RPMI7951 (cell line): Measurements from ENCODE around the gene TM4SF20. TPM values are rescaled to one million over a fixed set of nuclear protein-coding genes. Genes with fewer than 3 reads are reported as not detected.
"Not testable (repeated sequence)": the region's sequence is repeated elsewhere in the genome, so short reads cannot be mapped to it uniquely, and the experiment has no call there.

Experiments
- DNase-seq: peaks from one replicate; pipeline ENCODE4 v3.0.0-alpha.2; 2012; ENCODE audit warnings: low read depth
- total RNA-seq: library from RNA; depleted of rRNA; stranded (reverse); fragments of >200 nt; shearing (Covaris generic); gene quantifications from 2 replicates; pipeline ENCODE4 v1.2.3, GENCODE V29; 2014

Gene TM4SF20
- total RNA-seq, 1 experiment from 2014 or later: not detected

- no peak for DNase-seq
These were observed 19.9 kb upstream of the TM4SF20 start for GRCh38 chr2:227398684-227399670.

DNA sequence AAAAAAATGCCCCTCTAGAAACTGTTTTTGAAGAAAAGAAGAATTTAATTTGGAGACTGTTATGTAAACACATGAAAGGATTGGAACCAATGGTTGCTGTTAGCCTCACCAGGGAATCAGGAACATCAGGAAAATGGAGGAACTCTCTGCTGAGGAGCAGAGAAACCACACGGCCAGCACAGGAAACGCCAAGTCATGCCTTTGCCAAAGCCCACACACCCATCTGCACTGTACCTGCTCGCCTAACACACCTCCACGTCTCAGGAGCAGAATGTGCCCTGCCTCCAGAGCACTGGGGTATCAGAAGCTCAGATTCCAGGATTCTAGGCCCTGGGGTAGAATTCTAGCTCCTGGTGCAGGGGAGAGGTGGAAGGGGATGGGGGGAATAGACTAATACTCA, 18.5 kb upstream of the TM4SF20 start:
- DNase-seq: no peak

- no peak for DNase-seq
These were observed 16.4 kb upstream of the TM4SF20 start for GRCh38 chr2:227395556-227395955.

DNA sequence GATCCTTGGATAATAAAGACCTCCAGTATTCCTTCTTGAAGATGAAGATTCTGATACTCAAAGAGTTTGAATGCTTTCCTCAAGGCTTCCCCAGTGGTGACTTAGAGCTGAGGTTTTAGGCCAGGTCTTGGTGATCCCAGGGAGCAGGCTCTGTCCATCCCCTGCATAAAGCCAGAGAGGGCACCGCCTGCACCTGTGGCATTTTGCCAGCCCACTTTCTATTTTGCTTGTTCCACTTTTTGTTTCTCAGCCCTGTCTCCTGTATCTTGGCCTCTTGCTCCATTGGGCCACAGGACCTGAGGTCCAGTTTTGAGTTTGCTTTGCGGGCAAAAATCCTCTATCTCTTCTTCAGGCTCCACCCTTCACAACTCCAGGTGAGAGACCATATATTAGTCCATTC, 15.3 kb upstream of the TM4SF20 start:
- DNase-seq: no peak

DNA sequence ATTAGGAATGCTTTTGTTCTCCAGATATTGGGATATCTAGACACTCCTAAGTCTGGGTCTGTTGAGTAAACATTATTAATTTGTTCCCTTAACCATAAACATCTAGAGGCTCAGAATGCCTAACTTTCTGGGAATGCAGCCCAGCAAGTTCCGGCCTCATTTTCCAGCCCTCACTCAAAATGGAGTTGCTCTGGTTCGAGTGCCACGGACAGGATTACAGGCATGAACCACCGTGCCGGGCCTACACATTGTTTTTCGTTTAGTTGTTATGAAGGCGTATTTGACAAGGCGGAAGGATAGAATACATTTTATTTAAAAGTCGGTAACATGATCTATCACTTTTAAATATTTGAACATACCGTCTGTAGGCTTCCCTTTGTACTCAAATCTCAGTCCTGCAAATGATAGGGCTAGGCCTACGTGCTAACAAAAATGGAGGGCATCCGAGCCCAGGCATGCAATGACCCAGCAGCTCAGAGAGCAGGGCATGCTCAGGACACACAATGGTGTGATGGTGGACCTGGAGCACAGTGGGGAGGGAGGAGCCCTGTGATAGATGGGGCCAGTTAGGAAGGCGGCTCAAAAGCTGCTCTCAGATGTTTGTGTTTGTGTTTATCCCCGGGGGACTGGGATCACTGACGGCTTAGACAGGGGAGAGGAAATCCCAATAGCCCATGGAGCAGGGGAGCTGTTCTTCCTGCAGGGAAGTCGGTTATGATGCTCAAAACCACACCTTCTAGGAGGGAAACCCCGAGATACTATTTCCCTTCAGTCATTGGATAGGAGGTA, 11.6 kb upstream of the TM4SF20 start:
- DNase-seq: no peak

GRCh38 chr2:227389661-227390060, 10.6 kb upstream of the TM4SF20 start:
- no peak for DNase-seq

GRCh38 chr2:227389231-227389630, 10.1 kb upstream of the TM4SF20 start:
- no peak for DNase-seq

- peak; percentile 47 for DNase-seq
These were observed 9.5 kb upstream of the TM4SF20 start for GRCh38 chr2:227388537-227389011.

- not testable (repeated sequence) for DNase-seq
These were observed 8.5 kb upstream of the TM4SF20 start, which contains the start of gene SCYGR1 for GRCh38 chr2:227387583-227387982. Gene SCYGR1, minus strand, starts transcription at chr2:227387949. Its CDS starts 0 bp downstream, at chr2:227387949.

GRCh38 chr2:227386630-227387029, 7.5 kb upstream of the TM4SF20 start:
- no peak for DNase-seq

DNA sequence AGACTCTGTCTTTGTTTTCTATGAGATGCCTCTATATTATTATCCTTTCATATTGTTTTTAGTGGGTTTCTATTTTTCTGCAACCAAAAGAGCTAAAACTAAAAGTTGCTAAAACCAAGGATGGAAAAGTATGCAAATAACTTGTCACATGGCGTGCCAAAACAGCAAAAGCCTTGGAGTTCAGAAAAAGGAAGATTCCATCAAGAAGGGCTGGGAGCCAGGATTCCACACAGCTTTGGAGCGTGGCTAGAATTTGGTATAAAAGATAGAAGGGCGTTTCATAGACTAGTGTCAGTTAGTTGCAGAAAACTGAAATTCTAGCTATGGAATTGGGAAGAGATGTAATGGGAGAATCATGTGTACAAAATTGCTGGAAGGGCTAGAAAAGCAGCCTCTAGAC, 4.6 kb upstream of the TM4SF20 start:
- no peak for DNase-seq

- not testable (repeated sequence) for DNase-seq
These were observed 3.2 kb upstream of the TM4SF20 start for GRCh38 chr2:227382241-227382835.

- DNase-seq: no peak
These were observed 729 bp downstream of the TM4SF20 start for GRCh38 chr2:227378371-227378782.

DNA sequence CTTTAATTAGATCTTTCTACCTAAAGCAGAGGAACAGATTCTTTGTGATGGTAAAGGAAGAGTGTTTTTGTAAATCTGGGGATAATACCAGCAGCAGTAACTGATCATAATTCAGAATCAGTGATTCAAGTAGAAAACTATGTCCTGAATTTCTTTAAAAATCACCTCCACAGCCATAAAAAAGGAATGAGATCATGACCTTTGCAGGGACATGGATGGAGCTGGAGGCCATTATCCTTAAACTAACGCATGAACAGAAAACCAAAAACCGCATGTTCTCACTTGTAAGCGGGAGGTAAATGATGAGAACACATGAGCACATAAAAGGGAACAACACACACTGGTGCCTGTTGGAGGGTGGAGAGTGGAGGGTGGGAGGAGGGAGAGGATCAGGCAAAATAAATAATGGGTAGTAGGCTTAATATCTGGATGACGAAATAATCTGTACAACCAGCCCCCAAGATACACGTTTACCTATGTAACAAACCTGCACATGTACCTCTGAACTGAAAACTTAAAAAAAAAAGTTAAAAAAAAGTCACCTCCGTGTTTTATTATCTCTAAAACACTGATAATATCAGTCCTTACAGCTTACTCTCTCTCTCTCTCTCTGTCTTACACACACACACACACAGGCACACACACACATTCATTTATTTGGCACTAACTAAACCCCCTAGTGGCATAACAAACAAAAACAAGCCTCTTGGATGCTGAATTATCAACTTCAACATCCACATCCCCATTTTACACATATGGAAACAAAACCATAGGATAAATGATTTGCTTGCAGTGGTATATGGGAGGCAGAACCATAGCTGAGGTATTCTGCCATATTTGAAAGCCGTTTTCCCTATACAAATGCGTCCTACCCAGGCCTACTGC, 1.4 kb downstream of the TM4SF20 start:
- DNase-seq: peak; percentile 8

DNA sequence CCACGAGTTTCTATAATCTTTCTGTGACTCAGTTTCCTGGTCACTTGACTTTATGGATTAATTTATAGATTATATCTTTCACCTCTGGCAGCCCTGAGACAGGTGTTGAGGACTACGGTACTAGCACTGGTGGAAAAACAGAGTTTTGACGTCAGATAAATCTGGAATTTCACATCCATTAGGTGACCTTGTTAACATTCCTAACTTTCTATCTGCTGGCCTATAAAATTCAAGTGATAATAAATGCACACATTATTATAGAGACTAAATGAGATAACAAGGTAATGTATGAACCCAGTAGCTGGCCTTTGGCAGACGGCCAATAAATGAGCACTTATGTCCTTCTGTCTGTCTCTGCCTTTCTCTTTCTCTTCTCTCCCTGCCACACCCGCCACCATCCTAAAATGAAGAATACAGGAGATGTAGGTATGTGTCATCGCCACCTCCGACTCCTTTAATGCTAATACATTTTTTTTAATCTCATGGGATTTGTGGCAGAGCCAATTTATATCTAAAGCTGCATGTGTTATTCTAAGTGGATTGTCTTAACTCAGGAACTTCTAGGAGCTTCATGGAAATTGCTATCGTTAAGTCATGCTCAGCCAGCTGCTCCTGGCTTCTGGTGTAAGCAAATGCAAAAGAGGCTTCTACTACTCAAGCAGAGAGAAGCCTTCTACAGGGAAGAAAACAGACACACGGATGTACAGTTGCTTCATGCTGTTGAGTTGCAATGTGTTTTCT, 2.3 kb downstream of the TM4SF20 start:
- DNase-seq: no peak

DNA sequence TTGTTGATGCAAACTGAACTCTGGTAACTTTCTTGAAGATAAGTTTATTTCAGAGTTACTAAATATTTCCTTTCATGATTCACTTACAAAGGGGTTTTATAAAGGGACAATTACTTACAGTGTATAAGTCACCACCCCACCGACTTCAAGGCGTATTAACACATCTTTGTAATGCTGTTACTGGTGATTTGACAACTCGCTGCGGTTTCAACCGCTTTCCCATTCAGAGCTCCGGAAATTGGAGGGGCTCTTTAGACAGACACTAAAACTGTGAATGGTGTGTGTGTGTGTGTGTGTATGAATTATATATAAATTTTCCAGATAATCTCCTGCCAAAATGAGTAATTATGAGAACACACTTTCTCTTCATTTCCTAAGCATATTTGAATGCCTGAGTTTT, 4.9 kb downstream of the TM4SF20 start:
- DNase-seq: peak; percentile 76

- no peak for DNase-seq
These were observed 5.7 kb downstream of the TM4SF20 start for GRCh38 chr2:227373389-227373788.

DNA sequence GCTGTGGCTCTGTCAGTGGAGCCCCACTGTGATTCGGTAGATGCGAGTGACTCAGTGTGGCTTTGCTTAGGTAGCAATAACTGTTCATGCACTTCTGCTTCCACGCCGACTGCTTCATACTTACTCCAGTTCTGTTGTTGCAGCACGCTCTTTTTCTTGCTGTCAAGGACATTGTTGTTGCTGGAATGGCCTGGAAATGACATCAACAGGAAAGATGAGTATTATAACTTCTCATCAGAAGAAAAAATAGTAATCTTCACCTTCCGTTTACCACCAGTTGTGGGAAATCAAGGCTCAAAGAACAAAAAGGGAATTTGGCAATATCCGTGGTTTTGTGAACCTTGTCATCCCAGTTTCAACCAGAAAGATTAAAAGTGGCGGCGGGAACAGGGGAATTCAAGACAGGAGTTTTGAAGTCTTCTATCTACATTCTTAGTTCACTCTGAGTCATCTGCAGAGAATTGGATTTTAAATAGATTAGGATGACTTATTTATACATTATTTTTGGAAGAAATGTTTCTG, 8.3 kb downstream of the TM4SF20 start:
- DNase-seq: peak; percentile 31

- DNase-seq: no peak
These were observed 9.0 kb downstream of the TM4SF20 start for GRCh38 chr2:227370092-227370491.

DNA sequence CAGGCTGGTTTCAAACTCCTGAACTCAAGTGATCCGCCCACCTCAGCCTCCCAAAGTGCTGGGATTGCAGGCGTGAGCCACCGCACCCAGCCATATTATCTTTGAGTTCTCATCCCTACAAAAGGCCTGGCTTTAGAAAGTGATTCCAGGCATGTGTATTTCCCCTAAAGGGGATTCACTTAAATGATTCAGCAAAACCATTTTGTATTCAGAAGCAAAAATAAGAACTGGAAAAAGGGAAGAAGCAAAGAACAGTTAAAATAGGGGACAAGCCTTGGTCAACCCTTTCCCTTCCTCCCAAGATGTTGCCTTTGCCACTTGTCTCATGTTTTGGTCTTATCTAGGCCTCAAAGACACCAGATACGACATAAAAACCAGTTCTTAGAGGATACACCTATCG, 10.5 kb downstream of the TM4SF20 start:
- no peak for DNase-seq
